Bronchial epithelial cell (primary cell): ENCODE results near the gene USP20. TPM values are rescaled to one million over a fixed set of nuclear protein-coding genes. Genes with fewer than 3 reads are reported as not detected.

Source experiments
- DNase-seq: peaks from one replicate; pipeline ENCODE4 v3.0.0-alpha.2; 2010; ENCODE audit warnings: low read depth
- FAIRE-seq: peaks from 2 replicates; lab custom pipeline; 2011; peaks lifted over from hg19 to GRCh38; lab: Jason Lieb, UNC
- H3K27me3 ChIP-seq: 2 replicates; pipeline ENCODE4 v1.5.1; 2011; ENCODE audit warnings: low read length; ENCODE audit not compliant: control insufficient read depth, insufficient read depth
- H3K36me3 ChIP-seq: 2 replicates; pipeline ENCODE4 v1.5.1; 2011; ENCODE audit warnings: low read length; ENCODE audit not compliant: control insufficient read depth, insufficient read depth
- H3K4me3 ChIP-seq: 2 replicates; pipeline ENCODE4 v1.5.1; 2011; ENCODE audit warnings: mild to moderate bottlenecking, low read depth, low read length, control low read depth
- CTCF ChIP-seq: IDR thresholded peaks from 2 replicates; pipeline ENCODE4 v1.5.1; 2011; ENCODE audit warnings: mild to moderate bottlenecking, moderate library complexity, low read length, control low read depth, inconsistent platforms; ENCODE audit not compliant: insufficient read depth, severe bottlenecking
- total RNA-seq: library from RNA; depleted of rRNA; stranded (reverse); fragments of >200 nt; gene quantifications from 2 replicates; pipeline ENCODE4 v1.2.1, GENCODE V29; 2014

Gene USP20
- total RNA-seq, 1 donor from 2014 or later = 5.5 TPM

GRCh38 chr9:129919277-129919676, 84.0 kb downstream of the USP20 start:
- TF ChIP-seq CTCF = no peak
- FAIRE-seq = no peak
- no peak for DNase-seq
- Histone ChIP-seq H3K27me3 (no peaks in the 10 kb centered on the region), H3K4me3 (no peak overlapping the region), H3K36me3 (no peaks in the 10 kb centered on the region)

GRCh38 chr9:129919841-129920240, 84.6 kb downstream of the USP20 start:
- DNase-seq (no peak), FAIRE-seq (no peak)
- peaks cover 2% of the 10 kb centered on the region for H3K36me3 ChIP-seq
- H3K27me3 ChIP-seq = no peaks in the 10 kb centered on the region
- no peak for TF ChIP-seq CTCF
- H3K4me3 ChIP-seq = no peak overlapping the region

- DNase-seq = no peak
- FAIRE-seq = no peak
- Histone ChIP-seq H3K27me3 (no peaks in the 10 kb centered on the region), H3K36me3 (peaks cover 2% of the 10 kb centered on the region), H3K4me3 (no peak overlapping the region)
- no peak for TF ChIP-seq CTCF
Observed at GRCh38 chr9:129921905-129922304, 86.6 kb downstream of the USP20 start.

- H3K4me3 ChIP-seq = no peak overlapping the region
- DNase-seq (no peak), FAIRE-seq (no peak)
- TF ChIP-seq CTCF = no peak
- H3K27me3 ChIP-seq = no peaks in the 10 kb centered on the region
- peaks cover 2% of the 10 kb centered on the region for H3K36me3 ChIP-seq
Observed at GRCh38 chr9:129923589-129923988, 88.3 kb downstream of the USP20 start.

GRCh38 chr9:129929496-129930125, 94.4 kb downstream of the USP20 start:
- Histone ChIP-seq H3K27me3 (no peaks in the 10 kb centered on the region), H3K4me3 (no peak overlapping the region), H3K36me3 (peaks cover under 1% of the 10 kb centered on the region)
- TF ChIP-seq CTCF = no peak
- FAIRE-seq (no peak), DNase-seq (peak; percentile 18)

- no peak for FAIRE-seq
- TF ChIP-seq CTCF = no peak
Observed at GRCh38 chr9:129930743-129931142, 95.5 kb downstream of the USP20 start.

More at GRCh38 chr9:129930743-129931142, 95.5 kb downstream of the USP20 start:
- H3K4me3 ChIP-seq = no peak overlapping the region
- no peaks in the 10 kb centered on the region for H3K36me3 ChIP-seq
- DNase-seq = no peak
- no peaks in the 10 kb centered on the region for H3K27me3 ChIP-seq
